AG04449 (cell line): ENCODE data around the gene EIF2S2.

Experiments used
- CTCF ChIA-PET: fragments of 350-600 bp; formaldehyde crosslinking; extraction: SDS; loops from one replicate; lab custom pipeline; 2021; ENCODE audit warnings: antibody characterized with exemption; lab: Yijun Ruan, JAX
- POLR2A ChIA-PET: fragments of 400-600, 350-600 bp; formaldehyde crosslinking; extraction: SDS; loops from one replicate; lab custom pipeline; 2020; ENCODE audit warnings: antibody characterized with exemption, inconsistent platforms; lab: Yijun Ruan, JAX
- DNase-seq: peaks from one replicate; pipeline ENCODE4 v3.0.0-alpha.2; 2010; ENCODE audit warnings: low read depth, low spot score
- H3K4me3 ChIP-seq: 2 replicates; pipeline ENCODE4 v1.5.1; 2011; ENCODE audit warnings: low read depth, mild to moderate bottlenecking, control low read depth, low read length
- TF ChIP-seq, protein P1 (sequence below): IDR thresholded peaks from one replicate; pipeline ENCODE4 v1.5.1; 2011; ENCODE audit warnings: mild to moderate bottlenecking, moderate library complexity, low read length, control low read depth, inconsistent platforms; ENCODE audit not compliant: insufficient read depth; ENCODE audit errors: missing control alignments

EIF2S2 gene

DNA sequence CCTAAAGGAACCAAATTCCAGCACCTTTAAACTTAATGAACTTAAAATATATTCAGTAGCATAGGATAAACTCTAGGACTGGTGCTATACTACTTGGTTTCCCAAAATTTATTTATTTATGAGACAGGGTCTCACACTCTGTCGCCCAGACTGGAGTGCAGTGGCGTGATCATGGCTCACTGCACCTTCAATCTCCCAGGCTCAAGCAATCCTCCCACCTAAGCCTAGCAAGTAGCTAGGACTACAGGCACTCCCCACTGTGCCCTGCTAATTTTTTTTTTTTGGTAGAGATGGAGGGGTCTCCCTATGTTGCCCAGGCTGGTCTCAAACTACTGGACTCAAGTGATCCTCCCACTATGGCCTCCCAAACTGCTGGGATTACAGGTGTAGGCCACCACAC lies 21.4 kb downstream of the EIF2S2 start:
- TF ChIP-seq, protein P1, sequence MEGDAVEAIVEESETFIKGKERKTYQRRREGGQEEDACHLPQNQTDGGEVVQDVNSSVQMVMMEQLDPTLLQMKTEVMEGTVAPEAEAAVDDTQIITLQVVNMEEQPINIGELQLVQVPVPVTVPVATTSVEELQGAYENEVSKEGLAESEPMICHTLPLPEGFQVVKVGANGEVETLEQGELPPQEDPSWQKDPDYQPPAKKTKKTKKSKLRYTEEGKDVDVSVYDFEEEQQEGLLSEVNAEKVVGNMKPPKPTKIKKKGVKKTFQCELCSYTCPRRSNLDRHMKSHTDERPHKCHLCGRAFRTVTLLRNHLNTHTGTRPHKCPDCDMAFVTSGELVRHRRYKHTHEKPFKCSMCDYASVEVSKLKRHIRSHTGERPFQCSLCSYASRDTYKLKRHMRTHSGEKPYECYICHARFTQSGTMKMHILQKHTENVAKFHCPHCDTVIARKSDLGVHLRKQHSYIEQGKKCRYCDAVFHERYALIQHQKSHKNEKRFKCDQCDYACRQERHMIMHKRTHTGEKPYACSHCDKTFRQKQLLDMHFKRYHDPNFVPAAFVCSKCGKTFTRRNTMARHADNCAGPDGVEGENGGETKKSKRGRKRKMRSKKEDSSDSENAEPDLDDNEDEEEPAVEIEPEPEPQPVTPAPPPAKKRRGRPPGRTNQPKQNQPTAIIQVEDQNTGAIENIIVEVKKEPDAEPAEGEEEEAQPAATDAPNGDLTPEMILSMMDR: no peak
- DNase-seq: no peak
- ChIA-PET POLR2A (no interaction called here), CTCF (interaction anchor here (1.0 kb wide), 1 partner anchor 228 kb away, joined by 4 read pairs; no protein-coding TSS in a partner anchor)
- no peak overlapping the region for H3K4me3 ChIP-seq

DNA sequence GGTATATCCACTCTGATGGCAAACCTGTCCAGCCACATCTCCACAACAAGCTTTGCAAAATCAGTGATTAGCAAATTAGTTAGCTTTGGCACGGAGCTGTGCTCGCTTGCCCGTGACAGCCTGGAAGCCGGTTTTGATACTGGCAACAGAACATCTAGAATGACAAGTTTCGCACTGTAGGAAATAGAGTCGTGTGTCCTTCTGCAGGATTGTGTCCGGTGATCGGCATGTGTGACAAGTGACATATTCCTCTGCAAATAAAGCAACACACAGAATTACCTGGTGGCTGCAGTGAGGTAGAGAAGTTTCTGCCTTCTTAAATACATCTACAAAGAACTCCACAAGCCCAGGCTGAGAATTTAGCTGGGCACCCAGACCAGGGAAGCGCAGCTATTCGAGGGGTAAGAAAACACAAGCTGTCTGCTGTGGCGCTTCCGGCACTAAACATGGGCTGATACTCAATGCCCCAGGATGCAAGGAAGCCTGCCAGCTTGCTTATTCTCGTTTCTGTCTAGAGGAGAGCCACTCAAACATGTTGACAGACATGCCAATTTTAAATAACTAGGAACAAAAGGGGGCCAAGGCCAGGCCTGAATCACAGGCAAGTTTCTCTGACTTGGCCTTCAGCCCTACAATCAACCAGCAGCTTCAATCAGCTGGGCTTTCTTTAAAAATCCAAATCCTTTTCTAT lies 22.2 kb downstream of the EIF2S2 start:
- ChIA-PET POLR2A (no interaction called here), CTCF (interaction anchor here (1.0 kb wide), 1 partner anchor 227 kb away, joined by 4 read pairs; no protein-coding TSS in a partner anchor)

DNA sequence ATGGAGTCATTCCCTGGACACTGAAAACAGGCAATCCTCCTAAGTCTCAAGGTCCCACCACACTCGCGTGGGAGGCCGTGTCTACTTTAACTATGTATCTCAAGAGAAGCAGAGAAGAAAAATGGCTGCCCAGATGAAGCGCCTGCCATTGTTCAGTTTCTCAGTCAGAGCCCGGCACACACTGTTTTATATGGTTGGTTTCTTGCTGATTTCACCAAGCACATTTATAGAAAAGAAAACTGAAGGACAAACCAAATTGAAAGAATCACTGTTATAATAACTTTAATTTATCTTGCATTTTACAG lies 22.9 kb downstream of the EIF2S2 start:
- ChIA-PET POLR2A (no interaction called here), CTCF (no interaction called here)
- no peak for DNase-seq
- H3K4me3 ChIP-seq: no peak overlapping the region
- TF ChIP-seq, protein P1: no peak

More for the DNA sequence above, 22.2 kb downstream of the EIF2S2 start:
- TF ChIP-seq, protein P1: no peak
- H3K4me3 ChIP-seq: no peak overlapping the region
- DNase-seq: no peak

DNA sequence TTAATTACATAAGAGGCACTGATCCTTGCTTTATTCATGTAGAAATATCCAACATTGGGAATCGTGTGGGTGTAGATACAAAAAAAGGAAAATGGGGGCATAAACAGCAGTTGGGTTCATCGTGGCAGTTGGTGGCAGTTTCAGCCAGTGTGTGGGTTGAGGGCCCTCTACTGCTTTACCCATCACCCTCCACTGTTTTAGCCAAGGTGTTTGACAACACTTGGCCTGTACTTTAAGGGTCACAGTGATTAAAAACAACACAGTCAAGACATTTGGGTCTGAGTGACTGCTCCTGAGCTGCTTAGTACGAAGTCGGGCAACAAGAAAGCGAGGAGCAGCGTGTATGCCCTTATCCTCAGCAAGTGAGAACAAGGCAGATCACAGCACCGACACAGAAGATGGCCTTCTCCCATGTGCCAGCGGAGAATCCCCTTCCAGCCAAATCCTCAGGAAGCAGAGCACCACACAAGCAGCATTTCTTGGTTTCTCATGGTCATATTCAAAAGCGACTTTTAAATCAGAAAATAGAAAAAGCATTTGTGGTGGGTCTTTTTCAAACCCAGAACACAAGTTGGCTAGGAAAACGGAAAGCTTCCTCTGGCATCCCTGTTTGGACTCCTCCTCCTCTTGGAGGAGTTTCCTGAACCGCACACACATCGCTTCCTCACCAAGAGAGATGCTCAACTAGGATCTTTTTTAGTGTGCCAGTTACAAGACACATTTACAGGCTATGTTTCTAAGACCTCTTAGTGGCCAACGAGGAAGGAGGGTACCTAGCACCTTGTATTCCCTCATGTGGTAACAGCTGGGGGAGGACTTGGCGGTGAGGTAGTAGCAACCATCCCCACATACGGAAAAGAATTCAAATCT lies 23.5 kb downstream of the EIF2S2 start:
- ChIA-PET CTCF (no interaction called here), POLR2A (no interaction called here)
- TF ChIP-seq, protein P1: no peak
- DNase-seq: no peak
- no peak overlapping the region for H3K4me3 ChIP-seq

DNA sequence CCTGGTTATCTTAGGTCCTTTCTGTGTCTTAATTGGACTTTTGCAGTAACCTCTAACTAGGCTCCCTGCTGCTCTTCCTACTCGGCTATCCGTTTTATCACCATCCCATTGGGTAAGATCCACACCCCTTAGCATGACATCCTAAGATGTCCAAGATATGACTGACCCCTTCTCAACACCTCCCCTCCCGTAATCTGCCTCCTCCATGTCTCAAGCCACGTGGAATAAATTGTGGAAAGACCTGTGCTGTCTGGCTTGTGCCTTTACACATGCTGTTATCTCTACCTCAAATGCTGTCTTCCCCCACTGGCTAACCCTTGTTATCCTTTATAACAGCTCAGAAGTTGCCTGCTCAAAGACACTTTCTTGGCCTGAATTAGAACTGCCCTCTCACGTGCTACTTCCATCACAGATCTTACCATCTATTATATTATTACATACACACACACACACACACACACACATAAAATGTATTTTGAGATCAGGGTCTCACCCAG lies 26.5 kb downstream of the EIF2S2 start:
- DNase-seq: no peak
- CTCF ChIA-PET: interaction anchor here (1.6 to 3.7 kb wide), 2 partner anchors 16 to 222 kb away, joined by 3 to 15 read pairs; no protein-coding TSS in a partner anchor
- POLR2A ChIA-PET: no interaction called here
- TF ChIP-seq, protein P1: no peak
- no peak overlapping the region for H3K4me3 ChIP-seq

DNA sequence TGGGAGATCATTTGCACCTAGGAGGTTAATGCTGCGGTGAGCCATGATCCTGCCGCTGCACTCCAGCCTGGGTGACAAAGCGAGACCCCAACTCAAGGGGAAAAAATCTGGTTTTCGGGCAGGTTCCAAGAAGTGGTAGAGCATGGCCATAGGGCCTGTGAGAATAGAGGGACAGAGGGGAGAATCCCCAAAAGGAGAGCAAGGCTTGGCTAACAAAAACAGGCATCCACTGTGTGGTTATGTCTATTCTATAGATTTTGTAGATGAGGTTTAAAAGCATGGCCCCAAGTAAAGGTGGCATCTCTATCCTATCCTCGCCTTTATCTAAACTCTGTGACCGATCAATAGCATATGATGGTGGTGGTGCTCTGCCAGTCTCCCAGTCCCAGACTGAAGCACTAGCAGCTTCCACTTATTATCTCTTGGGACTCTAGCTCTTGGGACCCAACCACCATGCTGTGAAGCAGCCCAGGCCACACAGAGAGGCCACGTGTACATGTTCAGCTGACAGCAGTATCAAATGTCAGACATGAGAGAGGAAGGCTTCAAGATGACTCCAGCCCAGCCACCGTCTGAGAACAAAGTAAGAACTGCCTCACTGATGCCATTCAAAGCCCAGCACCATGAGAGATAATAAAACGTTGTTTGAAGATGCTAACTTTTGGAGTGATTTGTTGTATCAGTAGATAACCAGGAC lies 27.7 kb downstream of the EIF2S2 start:
- DNase-seq: no peak
- CTCF ChIA-PET: interaction anchor here (1.6 to 3.7 kb wide), 2 partner anchors 15 to 221 kb away, joined by 3 to 15 read pairs; no protein-coding TSS in a partner anchor
- no peak overlapping the region for H3K4me3 ChIP-seq
- TF ChIP-seq, protein P1: no peak
- POLR2A ChIA-PET: no interaction called here
